ENCODE measurements around the gene RNF180.
"Not testable (repeated sequence)": the region's sequence is repeated elsewhere in the genome, so short reads cannot be mapped to it uniquely, and the experiment has no call there.

GRCh38 chr5:64398735-64399134 is 233.1 kb downstream of the RNF180 start:
- TF ChIP-seq POLR2AphosphoS5 (IDR thresholded peaks at IDR 0.05; ENCODE audit: low read depth, low read length); CTCF (IDR thresholded peaks at IDR 0.05); TCF7L2 (IDR thresholded peaks at IDR 0.05; ENCODE audit: low read depth, low read length); REST (IDR thresholded peaks at IDR 0.05; ENCODE audit: insufficient read depth in 1 of 2, low read depth in 2 of 2, low read length in 1 of 2); SIN3A (IDR thresholded peaks at IDR 0.05; ENCODE audit: borderline replicate concordance, insufficient read depth, low read depth, low read length): not testable (repeated sequence)

Data from Panc1 (cell line).